K562 (cell line): ENCODE results near the gene TOR1B. TPM values are rescaled to one million over a fixed set of nuclear protein-coding genes. Genes with fewer than 3 reads are reported as not detected.

Source experiments
- BRD4 ChIP-seq: fragments of 200-600 bp; sonication (generic); IDR thresholded peaks from 2 replicates; pipeline ENCODE4 v1.6.1; 2017; ENCODE audit warnings: inconsistent platforms
- ETS2 ChIP-seq: IDR thresholded peaks from 2 replicates; pipeline ENCODE4 v1.6.1; 2016; ENCODE audit warnings: borderline replicate concordance, missing genetic modification characterization, mild to moderate bottlenecking, moderate library complexity, missing compliant biosample characterization; ENCODE audit not compliant: poor library complexity, severe bottlenecking
- ETV1 ChIP-seq: fragments of 450-650 bp; conservative IDR thresholded peaks from 2 replicates; pipeline ENCODE4 v1.6.1; 2016; ENCODE audit warnings: missing genetic modification characterization, control low read depth, low read depth, missing compliant biosample characterization
- KLF13 ChIP-seq: fragments of 450-650 bp; IDR thresholded peaks from 2 replicates; pipeline ENCODE4 v1.6.1; 2016; ENCODE audit warnings: missing genetic modification characterization, low read depth, mild to moderate bottlenecking, missing compliant biosample characterization, moderate library complexity, borderline replicate concordance
- NR2C1 ChIP-seq, 2 experiments: fragments of 450-650 bp; IDR thresholded peaks; 2 replicates each; pipeline ENCODE4 v1.6.1; 2017; ENCODE audit warnings: mild to moderate bottlenecking in 2 of 2, antibody characterized with exemption in 1 of 2, inconsistent platforms in 1 of 2, missing compliant biosample characterization in 1 of 2, missing genetic modification characterization in 1 of 2
- SMAD1 ChIP-seq: fragments of 150-350 bp; IDR thresholded peaks from 2 replicates; pipeline ENCODE4 v1.6.1; 2014; ENCODE audit warnings: low read length, low read depth; ENCODE audit not compliant: partially characterized antibody
- SOX6 ChIP-seq: fragments of 450-650 bp; IDR thresholded peaks from 2 replicates; pipeline ENCODE4 v1.6.1; 2014; ENCODE audit warnings: mild to moderate bottlenecking
- TCF7 ChIP-seq: sonication (generic); IDR thresholded peaks from 2 replicates; pipeline ENCODE4 v1.6.1; 2016; ENCODE audit warnings: antibody characterized with exemption, borderline replicate concordance
- TCF7L2 ChIP-seq: fragments of 150-350 bp; IDR thresholded peaks from 2 replicates; pipeline ENCODE4 v1.6.1; 2016; ENCODE audit warnings: low read depth, mild to moderate bottlenecking, low read length, moderate library complexity
- TCFL5 ChIP-seq: fragments of 250-450 bp; sonication (Bioruptor Pico); conservative IDR thresholded peaks from 2 replicates; pipeline ENCODE4 v1.6.1; 2021; ENCODE audit warnings: mild to moderate bottlenecking, moderate library complexity, matching md5 sums
- TEAD1 ChIP-seq, 2 experiments: fragments of 450-650 bp in 1 of 2; sonication (generic) in 1 of 2; formaldehyde crosslinking; IDR thresholded peaks; 2 replicates each; pipeline versions ENCODE4 v1.4.0 to v1.8.0; 2020 to 2022; ENCODE audit warnings: mild to moderate bottlenecking in 2 of 2, missing genetic modification reagents in 1 of 2
- ZKSCAN8 ChIP-seq: fragments of 200-800 bp; sonication (Bioruptor generic); IDR thresholded peaks from 2 replicates; pipeline ENCODE4 v1.6.1; 2016; ENCODE audit warnings: missing genetic modification characterization, missing compliant biosample characterization
- ZNF197 ChIP-seq: fragments of 200-800 bp; sonication (Bioruptor generic); IDR thresholded peaks from 2 replicates; pipeline ENCODE4 v1.6.1; 2016; ENCODE audit warnings: low read depth, missing genetic modification characterization, missing compliant biosample characterization
- polyA plus RNA-seq, 8 experiments: library from polyadenylated mRNA; depleted of rRNA in 4 of 8; stranded (reverse) in 5 of 8; unstranded in 3 of 8; fragments of >200 nt; fragmentation: Nextera tagmentation in 2 of 8; fragmentation: Illumina TruSeq in 1 of 8; extraction: Ambion mirVana in 2 of 8; extraction: Trizol in 1 of 8; gene quantifications; 2 replicates each; pipeline versions ENCODE4 v1.2.1 to v1.2.3, GENCODE V29; 2011 to 2014; ENCODE audit warnings: inconsistent platforms in 1 of 8, missing spikeins in 1 of 8
- total RNA-seq, 7 experiments: library from RNA; depleted of rRNA in 6 of 7; stranded (reverse); fragments of >200 nt in 6 of 7; fragmentation: Illumina TruSeq in 2 of 7; extraction: Trizol in 2 of 7; gene quantifications; 2 replicates each; pipeline versions ENCODE4 v1.2.1 to v1.2.3, GENCODE V29; 2011 to 2021; ENCODE audit warnings: low replicate concordance in 1 of 7
- TF ChIP-seq, protein P1 (sequence below): fragments of 450-650 bp; formaldehyde crosslinking; IDR thresholded peaks from 2 replicates; pipeline ENCODE4 v1.4.0; 2020; ENCODE audit warnings: mild to moderate bottlenecking, moderate library complexity
- TF ChIP-seq, protein P2 (sequence below): sonication (generic); formaldehyde crosslinking; IDR thresholded peaks from 2 replicates; pipeline ENCODE4 v1.8.0; 2022; ENCODE audit warnings: missing genetic modification reagents, mild to moderate bottlenecking, borderline replicate concordance
- TF ChIP-seq, protein P3 (sequence below): fragments of 250-450 bp; sonication (Bioruptor Pico); IDR thresholded peaks from 2 replicates; pipeline ENCODE4 v1.4.0; 2020
- TF ChIP-seq, protein P4 (sequence below): IDR thresholded peaks from 2 replicates; pipeline ENCODE4 v1.6.1; 2011; ENCODE audit not compliant: insufficient read length; ENCODE audit errors: extremely low read depth
- TF ChIP-seq, protein P5 (sequence below): fragments of 250-450 bp; sonication (Bioruptor Pico); IDR thresholded peaks from 2 replicates; pipeline ENCODE4 v1.9.0; 2021; ENCODE audit warnings: mild to moderate bottlenecking, inconsistent platforms
- TF ChIP-seq, protein P6 (sequence below): sonication (generic); formaldehyde crosslinking; IDR thresholded peaks from 2 replicates; pipeline ENCODE4 v1.5.0; 2020; ENCODE audit warnings: missing genetic modification reagents

TOR1B gene
- total and polyA plus RNA-seq, 9 of the 15 experiments (the other 6 are each of a cell fraction or from before 2014, with no cell fraction given) = 4.2 to 36.5 (median 24.6) TPM

DNA sequence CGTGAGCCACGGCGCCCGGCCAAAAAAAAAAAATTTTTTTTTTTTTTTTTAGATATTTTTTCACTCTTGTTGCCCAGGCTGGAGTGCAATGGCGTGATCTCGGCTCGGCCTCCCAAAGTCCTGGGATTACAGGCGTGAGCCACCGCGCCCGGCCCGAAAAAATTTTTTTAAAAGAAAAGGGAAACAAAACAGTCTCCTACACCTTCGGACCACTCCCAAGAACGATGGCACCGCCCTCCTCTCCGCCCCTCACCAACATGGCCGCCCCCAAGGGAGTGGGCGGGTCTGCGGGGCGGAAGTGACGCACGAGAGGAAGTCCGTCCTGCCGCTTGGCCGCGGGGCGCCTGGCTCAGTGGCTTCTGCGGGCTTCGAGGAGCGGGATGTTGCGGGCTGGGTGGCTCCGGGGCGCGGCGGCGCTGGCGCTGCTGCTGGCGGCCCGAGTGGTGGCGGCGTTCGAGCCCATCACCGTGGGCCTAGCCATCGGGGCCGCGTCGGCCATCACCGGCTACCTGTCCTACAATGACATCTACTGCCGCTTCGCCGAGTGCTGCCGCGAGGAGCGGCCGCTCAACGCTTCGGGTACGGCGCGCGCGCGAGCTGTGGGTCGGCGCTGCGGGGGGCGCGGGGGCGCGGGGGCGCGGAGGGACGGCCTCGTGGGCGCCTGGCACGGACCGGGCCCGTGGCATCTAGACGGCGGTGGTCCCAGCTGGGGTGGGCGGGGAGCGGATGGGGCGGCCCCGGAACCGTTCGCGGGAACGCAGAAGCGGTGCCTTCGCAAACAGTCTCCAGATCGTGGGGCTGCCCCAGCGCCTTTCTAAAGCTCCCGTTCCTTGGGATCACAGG lies at the start of gene TOR1B (continued):
- TF ChIP-seq, protein P1, sequence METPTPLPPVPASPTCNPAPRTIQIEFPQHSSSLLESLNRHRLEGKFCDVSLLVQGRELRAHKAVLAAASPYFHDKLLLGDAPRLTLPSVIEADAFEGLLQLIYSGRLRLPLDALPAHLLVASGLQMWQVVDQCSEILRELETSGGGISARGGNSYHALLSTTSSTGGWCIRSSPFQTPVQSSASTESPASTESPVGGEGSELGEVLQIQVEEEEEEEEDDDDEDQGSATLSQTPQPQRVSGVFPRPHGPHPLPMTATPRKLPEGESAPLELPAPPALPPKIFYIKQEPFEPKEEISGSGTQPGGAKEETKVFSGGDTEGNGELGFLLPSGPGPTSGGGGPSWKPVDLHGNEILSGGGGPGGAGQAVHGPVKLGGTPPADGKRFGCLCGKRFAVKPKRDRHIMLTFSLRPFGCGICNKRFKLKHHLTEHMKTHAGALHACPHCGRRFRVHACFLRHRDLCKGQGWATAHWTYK (CRISPR knock-in tag) = peak; percentile 68
- TF ChIP-seq, protein P2, sequence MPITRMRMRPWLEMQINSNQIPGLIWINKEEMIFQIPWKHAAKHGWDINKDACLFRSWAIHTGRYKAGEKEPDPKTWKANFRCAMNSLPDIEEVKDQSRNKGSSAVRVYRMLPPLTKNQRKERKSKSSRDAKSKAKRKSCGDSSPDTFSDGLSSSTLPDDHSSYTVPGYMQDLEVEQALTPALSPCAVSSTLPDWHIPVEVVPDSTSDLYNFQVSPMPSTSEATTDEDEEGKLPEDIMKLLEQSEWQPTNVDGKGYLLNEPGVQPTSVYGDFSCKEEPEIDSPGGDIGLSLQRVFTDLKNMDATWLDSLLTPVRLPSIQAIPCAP = no peak
- TF ChIP-seq, protein P3, sequence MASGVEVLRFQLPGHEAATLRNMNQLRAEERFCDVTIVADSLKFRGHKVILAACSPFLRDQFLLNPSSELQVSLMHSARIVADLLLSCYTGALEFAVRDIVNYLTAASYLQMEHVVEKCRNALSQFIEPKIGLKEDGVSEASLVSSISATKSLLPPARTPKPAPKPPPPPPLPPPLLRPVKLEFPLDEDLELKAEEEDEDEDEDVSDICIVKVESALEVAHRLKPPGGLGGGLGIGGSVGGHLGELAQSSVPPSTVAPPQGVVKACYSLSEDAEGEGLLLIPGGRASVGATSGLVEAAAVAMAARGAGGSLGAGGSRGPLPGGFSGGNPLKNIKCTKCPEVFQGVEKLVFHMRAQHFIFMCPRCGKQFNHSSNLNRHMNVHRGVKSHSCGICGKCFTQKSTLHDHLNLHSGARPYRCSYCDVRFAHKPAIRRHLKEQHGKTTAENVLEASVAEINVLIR (CRISPR knock-in tag) = peak; percentile 96
- TF ChIP-seq ZKSCAN8 (CRISPR knock-in tag) (no peak), BRD4 (no peak), ETS2 (no peak), ZNF197 (CRISPR knock-in tag) (peak; percentile 6; the same call in 1 of the 2 replicates), NR2C1 (IDR thresholded peaks at IDR 0.05) (no peak), NR2C1 (tag; IDR thresholded peaks at IDR 0.05) (0 out of 2 replicates have a peak, but pooled peaks have one; percentile 22), TCF7L2 (no peak), TCF7 (peak; percentile 75; the same call in 1 of the 2 replicates), SOX6 (no peak), SMAD1 (peak; percentile 48), TEAD1 (CRISPR knock-in tag; IDR thresholded peaks at IDR 0.05) (peak in 1 of 2 experiments; percentile 41; a peak in 1 of 4 replicates), ETV1 (tag) (peak; percentile 71), KLF13 (peak; percentile 98), TCFL5 (CRISPR knock-in tag) (no peak)
- TF ChIP-seq, protein P4, sequence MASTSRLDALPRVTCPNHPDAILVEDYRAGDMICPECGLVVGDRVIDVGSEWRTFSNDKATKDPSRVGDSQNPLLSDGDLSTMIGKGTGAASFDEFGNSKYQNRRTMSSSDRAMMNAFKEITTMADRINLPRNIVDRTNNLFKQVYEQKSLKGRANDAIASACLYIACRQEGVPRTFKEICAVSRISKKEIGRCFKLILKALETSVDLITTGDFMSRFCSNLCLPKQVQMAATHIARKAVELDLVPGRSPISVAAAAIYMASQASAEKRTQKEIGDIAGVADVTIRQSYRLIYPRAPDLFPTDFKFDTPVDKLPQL = no peak
- TF ChIP-seq, protein P5, sequence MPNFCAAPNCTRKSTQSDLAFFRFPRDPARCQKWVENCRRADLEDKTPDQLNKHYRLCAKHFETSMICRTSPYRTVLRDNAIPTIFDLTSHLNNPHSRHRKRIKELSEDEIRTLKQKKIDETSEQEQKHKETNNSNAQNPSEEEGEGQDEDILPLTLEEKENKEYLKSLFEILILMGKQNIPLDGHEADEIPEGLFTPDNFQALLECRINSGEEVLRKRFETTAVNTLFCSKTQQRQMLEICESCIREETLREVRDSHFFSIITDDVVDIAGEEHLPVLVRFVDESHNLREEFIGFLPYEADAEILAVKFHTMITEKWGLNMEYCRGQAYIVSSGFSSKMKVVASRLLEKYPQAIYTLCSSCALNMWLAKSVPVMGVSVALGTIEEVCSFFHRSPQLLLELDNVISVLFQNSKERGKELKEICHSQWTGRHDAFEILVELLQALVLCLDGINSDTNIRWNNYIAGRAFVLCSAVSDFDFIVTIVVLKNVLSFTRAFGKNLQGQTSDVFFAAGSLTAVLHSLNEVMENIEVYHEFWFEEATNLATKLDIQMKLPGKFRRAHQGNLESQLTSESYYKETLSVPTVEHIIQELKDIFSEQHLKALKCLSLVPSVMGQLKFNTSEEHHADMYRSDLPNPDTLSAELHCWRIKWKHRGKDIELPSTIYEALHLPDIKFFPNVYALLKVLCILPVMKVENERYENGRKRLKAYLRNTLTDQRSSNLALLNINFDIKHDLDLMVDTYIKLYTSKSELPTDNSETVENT (CRISPR knock-in tag) = peak; percentile 94
- TF ChIP-seq, protein P6, sequence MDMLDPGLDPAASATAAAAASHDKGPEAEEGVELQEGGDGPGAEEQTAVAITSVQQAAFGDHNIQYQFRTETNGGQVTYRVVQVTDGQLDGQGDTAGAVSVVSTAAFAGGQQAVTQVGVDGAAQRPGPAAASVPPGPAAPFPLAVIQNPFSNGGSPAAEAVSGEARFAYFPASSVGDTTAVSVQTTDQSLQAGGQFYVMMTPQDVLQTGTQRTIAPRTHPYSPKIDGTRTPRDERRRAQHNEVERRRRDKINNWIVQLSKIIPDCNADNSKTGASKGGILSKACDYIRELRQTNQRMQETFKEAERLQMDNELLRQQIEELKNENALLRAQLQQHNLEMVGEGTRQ (CRISPR knock-in tag) = no peak
